ENCODE data around the gene BEX4. TPM values are rescaled to one million over a fixed set of nuclear protein-coding genes. Genes with fewer than 3 reads are reported as not detected.

Gene BEX4, protein sequence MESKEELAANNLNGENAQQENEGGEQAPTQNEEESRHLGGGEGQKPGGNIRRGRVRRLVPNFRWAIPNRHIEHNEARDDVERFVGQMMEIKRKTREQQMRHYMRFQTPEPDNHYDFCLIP
- total RNA-seq: 12.4 and 17.9 TPM in 2 replicates

DNA sequence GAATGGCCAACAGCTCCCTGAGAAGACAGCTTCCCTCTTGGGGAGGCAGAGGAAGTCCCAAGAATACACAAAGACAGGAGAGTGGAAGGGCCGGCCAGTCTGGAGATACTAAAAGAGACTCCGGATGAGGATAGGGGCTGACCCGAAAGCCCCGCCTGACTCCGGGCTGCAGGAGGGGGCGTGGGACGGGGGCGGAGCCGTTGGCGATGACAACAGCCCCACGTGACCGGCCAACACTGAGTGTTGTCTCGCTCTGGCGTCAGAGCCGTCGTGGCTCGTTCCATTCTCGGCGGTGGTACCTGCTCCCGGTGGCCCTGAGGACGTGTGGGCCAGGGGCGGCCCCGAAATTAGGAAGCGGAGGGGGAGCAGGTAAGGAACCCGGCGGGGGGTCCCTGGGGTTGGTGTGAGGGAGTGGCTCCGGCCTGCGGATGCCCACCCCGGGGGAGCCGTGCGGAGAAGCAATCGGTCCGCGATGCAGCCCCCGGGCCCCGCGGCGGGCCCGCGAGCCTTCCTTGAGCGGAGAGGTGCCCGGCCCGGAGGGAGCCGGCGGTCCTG lies at the start of gene BEX4:
Gene BEX4, plus strand, starts transcription at position 239 of the 555 bp plus-strand sequence. CDS start 1,046 bp downstream, outside the sequence.

GRCh38 chrX:103254921-103255493 lies 40.1 kb downstream of the BEX4 start, which contains the start of gene TCEAL8:
TCEAL8 (minus strand) TSS chrX:103255155; CDS start chrX:103253979, 1,176 bp downstream.

Other genes with a start within 250 kb of the BEX4 start
- 1.8 and 3.7 TPM in 2 replicates for gene BEX1, start 150.9 kb upstream of the BEX4 start, total RNA-seq
- not detected in 2 replicates for gene NXF3, start 122.0 kb upstream of the BEX4 start, total RNA-seq
- 82.2 and 105 TPM in 2 replicates for gene TCEAL8, start 40.0 kb downstream of the BEX4 start, total RNA-seq
- not detected in 2 replicates for gene TCEAL5, start 61.6 kb downstream of the BEX4 start, total RNA-seq
- gene BEX2, start 95.9 kb downstream of the BEX4 start, total RNA-seq: 1.2 TPM in 1 of 2 replicates, not detected in the other
- 43.2 and 54.9 TPM in 2 replicates for gene TCEAL7, start 115.1 kb downstream of the BEX4 start, total RNA-seq
- gene TCEAL9, start 141.4 kb downstream of the BEX4 start, total RNA-seq: 73.2 and 117 TPM in 2 replicates
- 264 and 317 TPM in 2 replicates for gene BEX3, start 161.4 kb downstream of the BEX4 start, total RNA-seq